ENCODE data around the gene OR6P1.

DNA sequence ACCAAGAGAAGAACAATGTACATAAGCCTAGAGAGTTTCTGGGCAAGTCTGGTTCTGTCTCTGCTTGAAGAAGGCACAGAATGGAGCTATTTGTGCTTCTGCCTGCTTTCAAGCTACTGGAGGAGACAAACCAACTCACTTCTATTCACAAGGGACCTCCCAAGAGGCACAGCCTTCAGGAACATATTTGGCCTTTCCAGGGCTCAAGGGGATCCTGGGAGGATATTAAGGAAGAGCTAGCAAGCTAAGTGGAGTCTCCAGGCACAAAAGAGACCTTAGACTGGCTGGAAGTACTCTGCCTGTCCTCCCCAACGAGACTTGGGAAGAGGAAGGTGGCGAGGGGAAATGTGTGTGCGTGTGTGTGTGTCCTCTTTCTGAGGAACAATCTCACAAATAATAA is 16.0 kb downstream of the OR6P1 start, which contains the start of gene OR6Y1:
- TF ChIP-seq, protein P1, sequence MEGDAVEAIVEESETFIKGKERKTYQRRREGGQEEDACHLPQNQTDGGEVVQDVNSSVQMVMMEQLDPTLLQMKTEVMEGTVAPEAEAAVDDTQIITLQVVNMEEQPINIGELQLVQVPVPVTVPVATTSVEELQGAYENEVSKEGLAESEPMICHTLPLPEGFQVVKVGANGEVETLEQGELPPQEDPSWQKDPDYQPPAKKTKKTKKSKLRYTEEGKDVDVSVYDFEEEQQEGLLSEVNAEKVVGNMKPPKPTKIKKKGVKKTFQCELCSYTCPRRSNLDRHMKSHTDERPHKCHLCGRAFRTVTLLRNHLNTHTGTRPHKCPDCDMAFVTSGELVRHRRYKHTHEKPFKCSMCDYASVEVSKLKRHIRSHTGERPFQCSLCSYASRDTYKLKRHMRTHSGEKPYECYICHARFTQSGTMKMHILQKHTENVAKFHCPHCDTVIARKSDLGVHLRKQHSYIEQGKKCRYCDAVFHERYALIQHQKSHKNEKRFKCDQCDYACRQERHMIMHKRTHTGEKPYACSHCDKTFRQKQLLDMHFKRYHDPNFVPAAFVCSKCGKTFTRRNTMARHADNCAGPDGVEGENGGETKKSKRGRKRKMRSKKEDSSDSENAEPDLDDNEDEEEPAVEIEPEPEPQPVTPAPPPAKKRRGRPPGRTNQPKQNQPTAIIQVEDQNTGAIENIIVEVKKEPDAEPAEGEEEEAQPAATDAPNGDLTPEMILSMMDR (conservative IDR thresholded peaks at IDR 0.05 in 1 of 2, IDR thresholded peaks at IDR 0.05 in 1 of 2; ENCODE audit: low read depth in 1 of 2, low read length in 2 of 2): no peak
- no peak for TF ChIP-seq EZH2 (IDR thresholded peaks at IDR 0.05; ENCODE audit: low read length, missing control alignments)
